Kidney (tissue), 14 donors: ENCODE results near the gene FPR1. TPM values are rescaled to one million over a fixed set of nuclear protein-coding genes. Genes with fewer than 3 reads are reported as not detected.

ENCODE experiments used
- DNase-seq, 5 donors: peaks; one replicate each; pipeline ENCODE4 v3.0.0-alpha.2; 2013 to 2020
- FAIRE-seq: peaks from 2 replicates; lab custom pipeline; 2012; peaks lifted over from hg19 to GRCh38; lab: Jason Lieb, UNC
- H3K27ac ChIP-seq, 2 donors: one replicate each; pipeline ENCODE4 v1.7.0; 2013; ENCODE audit warnings: low read depth in 2 of 2, low read length in 2 of 2, inconsistent platforms in 1 of 2
- H3K27me3 ChIP-seq: one replicate; pipeline ENCODE4 v1.7.1; 2013; ENCODE audit warnings: low read length, inconsistent platforms; ENCODE audit not compliant: control insufficient read depth, insufficient read depth
- H3K36me3 ChIP-seq, 3 donors: one replicate each; pipeline versions ENCODE4 v1.7.0 to v1.7.1; 2013; ENCODE audit warnings: low read length in 3 of 3, control low read depth in 1 of 3, inconsistent platforms in 1 of 3; ENCODE audit not compliant: insufficient read depth in 3 of 3, control insufficient read depth in 2 of 3
- H3K4me1 ChIP-seq, 3 donors: one replicate each; pipeline versions ENCODE4 v1.7.0 to v1.7.1; 2013; ENCODE audit warnings: low read length in 3 of 3, inconsistent platforms in 1 of 3, low read depth in 1 of 3; ENCODE audit not compliant: control insufficient read depth in 2 of 3, insufficient read depth in 2 of 3
- H3K4me3 ChIP-seq, 3 donors: one replicate each; pipeline versions ENCODE4 v1.7.0 to v1.8.1; 2013; ENCODE audit warnings: low read length in 3 of 3, control low read depth in 1 of 3, inconsistent platforms in 1 of 3
- H3K9ac ChIP-seq, 3 donors: one replicate each; pipeline versions ENCODE4 v1.7.0 to v1.7.1; 2013; ENCODE audit warnings: low read length in 3 of 3, control low read depth in 1 of 3, inconsistent platforms in 1 of 3
- H3K9me3 ChIP-seq, 3 donors: one replicate each; pipeline versions ENCODE4 v1.7.0 to v1.7.1; 2013; ENCODE audit warnings: low read length in 3 of 3, control low read depth in 1 of 3, inconsistent platforms in 1 of 3; ENCODE audit not compliant: control insufficient read depth in 2 of 3, insufficient read depth in 1 of 3
- CTCF ChIP-seq: IDR thresholded peaks from 3 replicates; pipeline ENCODE4 v1.5.1; 2012; ENCODE audit warnings: mild to moderate bottlenecking, moderate library complexity, borderline replicate concordance; ENCODE audit not compliant: insufficient read depth; ENCODE audit errors: extremely low read depth
- intact Hi-C: fragments of 100-400 bp; cut with DNase I; formaldehyde crosslinking; loops from one replicate; pipeline ENCODE4 v1.11.1; 2022
- polyA plus RNA-seq: library from polyadenylated mRNA; stranded (reverse); fragments of 350-450 nt; fragmentation: Illumina TruSeq; extraction: RNeasy Lipid Tissue Mini Kit (QIAGEN cat#74804); gene quantifications from one replicate; pipeline ENCODE4 v1.2.3, GENCODE V29; 2014; ENCODE audit warnings: low read depth, low replicate concordance; ENCODE audit not compliant: insufficient read depth
- total RNA-seq: library from RNA; stranded (reverse); fragmentation: NEBNext Ultra II Directional; extraction: Animal tissue kit (Norgen Biotek cat#: 25700); gene quantifications from one replicate; pipeline ENCODE4 v1.2.1, GENCODE V29; 2021
- donor health status: control.
- donor health status: control.
- donor health status: control.
- donor health status: control.
- donor health status: control.
- donor health status: DM: yes; HTN: yes; CAD: no.
- donor health status: Normal renal cell carcinoma (clear cell type).

The FPR1 gene
- total and polyA plus RNA-seq, 2 donors from 2014 or later, result 2.2 to 16.6 TPM

- Histone ChIP-seq H3K27me3 (no peaks in the 10 kb centered on the region), H3K36me3 (no peaks in the 10 kb centered on the region), H3K9ac (peak overlapping the region in 1 of 3 donors; percentile 32), H3K4me1 (peaks cover 0 to 5% (median 0%) of the 10 kb centered on the region in 3 donors), H3K27ac (peak overlapping the region; percentile 21 to 60), H3K9me3 (no peaks in the 10 kb centered on the region), H3K4me3 (no peak overlapping the region)
- intact Hi-C loops, result no loop called here
- no peak for FAIRE-seq
- no peak for TF ChIP-seq CTCF
- peak in 3 of 5 donors; percentile 26 to 92 (median 68) for DNase-seq
Measured at GRCh38 chr19:51799034-51799773, 47.5 kb upstream of the FPR1 start.

GRCh38 chr19:51798062-51798461 is 46.4 kb upstream of the FPR1 start:
- Histone ChIP-seq H3K9me3 (no peaks in the 10 kb centered on the region), H3K9ac (no peak overlapping the region), H3K4me3 (no peak overlapping the region), H3K27me3 (no peaks in the 10 kb centered on the region), H3K36me3 (no peaks in the 10 kb centered on the region), H3K27ac (no peak overlapping the region), H3K4me1 (peaks cover 0 to 5% (median 0%) of the 10 kb centered on the region in 3 donors)
- FAIRE-seq (no peak), DNase-seq (no peak)
- intact Hi-C loops, result no loop called here
- TF ChIP-seq CTCF, result no peak

- H3K27ac ChIP-seq, result no peak overlapping the region
- TF ChIP-seq CTCF, result no peak
- H3K36me3 ChIP-seq, result no peaks in the 10 kb centered on the region
- no peak overlapping the region for H3K4me3 ChIP-seq
- H3K9ac ChIP-seq, result no peak overlapping the region
- no peak for FAIRE-seq
- H3K9me3 ChIP-seq, result no peaks in the 10 kb centered on the region
- H3K4me1 ChIP-seq, result peaks cover 0 to 5% (median 0%) of the 10 kb centered on the region in 3 donors
- no peaks in the 10 kb centered on the region for H3K27me3 ChIP-seq
- DNase-seq, result no peak
- intact Hi-C loops, result no loop called here
Measured at GRCh38 chr19:51797480-51797879, 45.8 kb upstream of the FPR1 start.
